Suprapubic skin (tissue), 4 donors: ENCODE results near the gene SUN2. TPM values are rescaled to one million over a fixed set of nuclear protein-coding genes. Genes with fewer than 3 reads are reported as not detected.

Experiments used
- DNase-seq, 2 donors: peaks; one replicate each; pipeline ENCODE4 v3.0.0-alpha.2; 2019; ENCODE audit warnings: low spot score in 2 of 2
- H3K27ac ChIP-seq: fragments of 200-600 bp; sonication (generic); one replicate; pipeline ENCODE4 v1.5.1; 2019
- H3K27me3 ChIP-seq: fragments of 200-600 bp; sonication (generic); one replicate; pipeline ENCODE4 v1.5.1; 2019
- H3K36me3 ChIP-seq: fragments of 200-600 bp; sonication (generic); one replicate; pipeline ENCODE4 v1.5.1; 2019
- H3K4me1 ChIP-seq: fragments of 200-600 bp; sonication (generic); one replicate; pipeline ENCODE4 v1.5.1; 2019
- H3K4me3 ChIP-seq: fragments of 200-600 bp; sonication (generic); one replicate; pipeline ENCODE4 v1.5.1; 2019; ENCODE audit warnings: mild to moderate bottlenecking
- H3K9me3 ChIP-seq: fragments of 200-600 bp; sonication (generic); one replicate; pipeline ENCODE4 v1.5.1; 2019
- EP300 ChIP-seq: sonication (generic); formaldehyde crosslinking; IDR thresholded peaks from one replicate; pipeline ENCODE4 v1.6.1; 2017; ENCODE audit warnings: antibody characterized with exemption
- POLR2A ChIP-seq, 2 donors: fragments of 450-650 bp; IDR thresholded peaks; one replicate each; pipeline ENCODE4 v1.6.1; 2017; ENCODE audit warnings: antibody characterized with exemption in 2 of 2, mild to moderate bottlenecking in 2 of 2, moderate library complexity in 2 of 2
- POLR2AphosphoS5 ChIP-seq, 3 donors: sonication (generic); formaldehyde crosslinking; IDR thresholded peaks; one replicate each; pipeline ENCODE4 v1.6.1; 2017; ENCODE audit warnings: antibody characterized with exemption in 3 of 3
- WGBS: methylation state at CpG from one replicate; pipeline ENCODE4 v1.1.5; 2018; 5-methylcytosine and 5-hydroxymethylcytosine counted together
- total RNA-seq, 4 donors: library from RNA; depleted of rRNA; stranded (reverse); fragments of >200 nt; gene quantifications; one replicate each; pipeline ENCODE4 v1.1.0, GENCODE V29; 2016
- TF ChIP-seq, protein P1 (sequence below), 2 donors: fragments of 200-600 bp in 1 of 2; fragments of 450-650 bp in 1 of 2; sonication (generic) in 1 of 2; IDR thresholded peaks; one replicate each; pipeline ENCODE4 v1.5.1; 2016 to 2019; ENCODE audit warnings: antibody characterized with exemption in 2 of 2, mild to moderate bottlenecking in 1 of 2, moderate library complexity in 1 of 2

SUN2 gene
- total RNA-seq, 4 donors from 2014 or later, result 186 to 262 (median 232) TPM

DNA sequence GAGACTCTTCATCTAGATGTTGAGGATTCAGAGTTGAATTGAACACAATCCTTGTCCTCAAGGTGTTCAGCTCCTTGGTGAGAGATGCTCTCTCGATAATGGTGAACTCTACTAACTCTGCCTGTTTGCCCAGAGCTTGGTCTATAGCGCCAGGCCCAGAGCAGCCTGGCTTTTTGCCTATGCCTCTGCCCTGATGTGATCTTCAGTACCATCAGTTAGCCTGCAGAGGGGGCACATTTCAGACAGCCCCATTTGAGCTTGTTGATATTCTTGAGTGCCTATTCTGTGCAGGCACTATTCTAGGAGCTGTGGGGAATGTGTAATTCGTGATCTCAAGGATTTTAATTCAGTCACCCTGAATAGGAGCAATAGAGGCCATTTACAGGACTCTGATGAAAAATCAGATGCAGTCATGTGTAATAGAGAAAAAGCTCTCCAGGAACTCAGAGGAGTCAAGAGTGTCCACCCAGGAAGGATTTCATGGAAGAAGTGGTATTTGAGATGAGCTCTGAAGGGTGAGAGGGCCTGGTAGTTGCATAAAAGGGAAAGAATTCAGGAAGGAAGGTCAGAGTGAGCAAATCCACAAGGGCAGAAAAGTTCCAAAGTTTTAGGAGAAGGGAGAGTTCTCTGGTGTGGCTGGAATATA lies 30.7 kb downstream of the SUN2 start:
- H3K36me3 ChIP-seq, result peaks cover 96% of the 10 kb centered on the region
- H3K4me1 ChIP-seq, result no peaks in the 10 kb centered on the region
- TF ChIP-seq POLR2A (IDR thresholded peaks at IDR 0.05), result no peak
- TF ChIP-seq, protein P1, sequence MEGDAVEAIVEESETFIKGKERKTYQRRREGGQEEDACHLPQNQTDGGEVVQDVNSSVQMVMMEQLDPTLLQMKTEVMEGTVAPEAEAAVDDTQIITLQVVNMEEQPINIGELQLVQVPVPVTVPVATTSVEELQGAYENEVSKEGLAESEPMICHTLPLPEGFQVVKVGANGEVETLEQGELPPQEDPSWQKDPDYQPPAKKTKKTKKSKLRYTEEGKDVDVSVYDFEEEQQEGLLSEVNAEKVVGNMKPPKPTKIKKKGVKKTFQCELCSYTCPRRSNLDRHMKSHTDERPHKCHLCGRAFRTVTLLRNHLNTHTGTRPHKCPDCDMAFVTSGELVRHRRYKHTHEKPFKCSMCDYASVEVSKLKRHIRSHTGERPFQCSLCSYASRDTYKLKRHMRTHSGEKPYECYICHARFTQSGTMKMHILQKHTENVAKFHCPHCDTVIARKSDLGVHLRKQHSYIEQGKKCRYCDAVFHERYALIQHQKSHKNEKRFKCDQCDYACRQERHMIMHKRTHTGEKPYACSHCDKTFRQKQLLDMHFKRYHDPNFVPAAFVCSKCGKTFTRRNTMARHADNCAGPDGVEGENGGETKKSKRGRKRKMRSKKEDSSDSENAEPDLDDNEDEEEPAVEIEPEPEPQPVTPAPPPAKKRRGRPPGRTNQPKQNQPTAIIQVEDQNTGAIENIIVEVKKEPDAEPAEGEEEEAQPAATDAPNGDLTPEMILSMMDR (IDR thresholded peaks at IDR 0.05), result peak in 1 of 2 donors; percentile 55
- TF ChIP-seq EP300, result no peak
- TF ChIP-seq POLR2AphosphoS5 (IDR thresholded peaks at IDR 0.05), result no peak
- H3K27ac ChIP-seq, result no peak overlapping the region
- DNase-seq, result no peak
- no peaks in the 10 kb centered on the region for H3K27me3 ChIP-seq
- 72% methylated on average over 3 of the region's 3 CpGs for WGBS
- no peaks in the 10 kb centered on the region for H3K9me3 ChIP-seq
- no peak overlapping the region for H3K4me3 ChIP-seq

DNA sequence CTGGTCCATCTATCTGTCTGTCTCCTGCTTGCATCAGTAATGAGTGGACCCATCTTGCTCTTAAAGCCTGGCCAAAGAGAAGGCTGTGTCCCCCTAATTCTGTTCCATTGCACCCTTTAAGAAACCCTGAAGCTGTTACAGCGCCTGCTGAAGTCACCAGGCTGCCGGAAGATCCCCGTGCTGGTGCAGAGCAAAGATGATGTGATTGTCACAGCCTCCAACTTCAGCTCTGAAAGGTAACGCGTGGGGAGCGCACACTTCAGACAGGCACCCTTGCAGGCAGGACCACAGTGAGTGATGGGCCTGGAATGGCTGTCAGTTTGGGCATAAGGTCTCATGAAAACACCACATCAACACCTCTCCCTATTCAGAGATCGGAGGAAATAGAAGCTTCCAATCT lies 31.6 kb downstream of the SUN2 start:
- 91% methylated on average over 6 of the region's 7 CpGs for WGBS
- Histone ChIP-seq H3K9me3 (no peaks in the 10 kb centered on the region), H3K4me3 (no peak overlapping the region)

DNA sequence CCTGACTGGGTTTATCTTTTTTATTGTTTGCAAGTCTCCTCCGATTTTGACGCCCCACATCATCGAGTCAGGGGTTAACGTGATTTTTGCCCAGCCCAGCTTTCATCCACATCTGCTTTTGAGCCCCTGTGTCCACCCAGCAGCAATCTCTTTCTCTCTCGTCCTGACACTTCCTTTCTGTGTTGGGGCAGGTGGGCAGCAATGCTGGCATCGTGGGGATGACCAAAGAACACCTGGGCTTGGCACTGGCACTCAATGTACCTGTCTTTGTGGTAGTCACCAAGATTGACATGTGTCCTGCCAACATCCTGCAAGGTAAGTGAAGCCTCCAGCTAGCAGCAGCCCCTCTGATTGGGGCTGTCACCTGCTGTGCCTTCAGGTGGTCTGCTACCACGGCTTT lies 34.2 kb downstream of the SUN2 start:
- DNase-seq, result peak in 1 of 2 donors; percentile 65
- H3K4me3 ChIP-seq, result no peak overlapping the region
- no peak overlapping the region for H3K27ac ChIP-seq
- TF ChIP-seq POLR2AphosphoS5 (IDR thresholded peaks at IDR 0.05) (no peak), POLR2A (IDR thresholded peaks at IDR 0.05) (no peak), EP300 (no peak)
- TF ChIP-seq, protein P1 (IDR thresholded peaks at IDR 0.05), result no peak
- H3K4me1 ChIP-seq, result peaks cover 19% of the 10 kb centered on the region
- no peaks in the 10 kb centered on the region for H3K27me3 ChIP-seq
- H3K36me3 ChIP-seq, result peaks cover 76% of the 10 kb centered on the region
- WGBS, result 91% methylated on average over 7 of the region's 7 CpGs
- no peaks in the 10 kb centered on the region for H3K9me3 ChIP-seq

More for the DNA sequence above, 31.6 kb downstream of the SUN2 start:
- no peak for DNase-seq
- peaks cover 3% of the 10 kb centered on the region for H3K4me1 ChIP-seq
- H3K36me3 ChIP-seq, result peaks cover 88% of the 10 kb centered on the region
- no peaks in the 10 kb centered on the region for H3K27me3 ChIP-seq
- H3K27ac ChIP-seq, result no peak overlapping the region
- no peak for TF ChIP-seq POLR2A (IDR thresholded peaks at IDR 0.05)
- no peak for TF ChIP-seq POLR2AphosphoS5 (IDR thresholded peaks at IDR 0.05)
- TF ChIP-seq, protein P1 (IDR thresholded peaks at IDR 0.05), result no peak
- TF ChIP-seq EP300, result no peak

DNA sequence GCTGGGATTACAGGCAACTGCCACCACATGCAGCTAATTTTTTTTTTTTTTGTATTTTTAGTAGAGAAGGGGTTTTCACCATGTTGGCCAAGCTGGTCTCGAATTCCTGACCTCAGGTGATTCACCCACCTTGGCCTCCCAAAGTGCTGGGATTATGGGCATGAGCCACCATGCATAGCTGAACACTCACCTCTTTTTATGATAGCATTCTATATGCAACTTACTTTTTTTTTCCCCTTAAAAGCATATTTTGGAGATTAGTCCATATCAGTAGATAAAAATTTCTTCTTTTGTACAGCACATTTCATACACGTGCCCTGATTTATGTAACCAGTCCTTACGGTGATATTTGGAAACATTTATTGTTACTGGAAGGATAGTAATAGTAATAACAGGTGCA lies 35.4 kb downstream of the SUN2 start:
- H3K9me3 ChIP-seq, result no peaks in the 10 kb centered on the region
- H3K36me3 ChIP-seq, result peaks cover 76% of the 10 kb centered on the region
- no peak overlapping the region for H3K27ac ChIP-seq
- no peaks in the 10 kb centered on the region for H3K27me3 ChIP-seq
- TF ChIP-seq POLR2A (IDR thresholded peaks at IDR 0.05) (no peak), EP300 (no peak), POLR2AphosphoS5 (IDR thresholded peaks at IDR 0.05) (no peak)
- TF ChIP-seq, protein P1 (IDR thresholded peaks at IDR 0.05), result no peak
- no peak overlapping the region for H3K4me3 ChIP-seq
- no peak for DNase-seq
- 90% methylated on average over 3 of the region's 3 CpGs for WGBS
- peaks cover 29% of the 10 kb centered on the region for H3K4me1 ChIP-seq

DNA sequence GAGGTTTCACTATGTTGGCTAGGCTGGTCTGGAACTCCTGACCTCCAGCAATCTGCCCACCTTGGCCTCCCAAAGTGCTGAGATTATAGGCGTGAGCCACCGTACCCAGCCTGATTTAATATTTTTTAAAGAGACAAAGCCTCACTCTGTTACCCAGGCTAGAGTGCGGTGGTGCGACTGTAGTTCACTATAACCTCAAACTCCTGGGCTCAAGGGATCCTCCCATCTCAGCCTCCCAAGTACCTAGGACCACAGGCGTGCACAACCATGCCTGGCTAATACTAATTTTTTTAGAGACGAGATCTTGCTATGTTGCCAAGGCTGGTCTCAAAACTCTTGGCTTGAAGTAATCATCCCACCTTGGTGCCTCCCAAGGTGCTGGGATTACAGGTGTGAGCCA lies 36.6 kb downstream of the SUN2 start:
- peak overlapping the region; percentile 30 for H3K27ac ChIP-seq

More for the DNA sequence above, 36.6 kb downstream of the SUN2 start:
- DNase-seq, result peak in 1 of 2 donors; percentile 50
- 95% methylated on average over 6 of the region's 6 CpGs for WGBS
- Histone ChIP-seq H3K27me3 (no peaks in the 10 kb centered on the region), H3K4me3 (no peak overlapping the region), H3K4me1 (peaks cover 38% of the 10 kb centered on the region), H3K36me3 (peaks cover 64% of the 10 kb centered on the region), H3K9me3 (no peaks in the 10 kb centered on the region)
- TF ChIP-seq POLR2AphosphoS5 (IDR thresholded peaks at IDR 0.05) (no peak), EP300 (no peak), POLR2A (IDR thresholded peaks at IDR 0.05) (no peak)
- TF ChIP-seq, protein P1 (IDR thresholded peaks at IDR 0.05), result no peak
